DMS53 treated with DMSO at 0.1 percent for 48 hours (cell line): ENCODE data around the gene KCNJ6.
"Not testable (repeated sequence)": the region's sequence is repeated elsewhere in the genome, so short reads cannot be mapped to it uniquely, and the experiment has no call there.

Experiments used
- DNase-seq: peaks from one replicate; lab custom pipeline; 2025; ENCODE audit not compliant: unreplicated experiment; lab: John Stamatoyannopoulos, UW

Gene KCNJ6

DNA sequence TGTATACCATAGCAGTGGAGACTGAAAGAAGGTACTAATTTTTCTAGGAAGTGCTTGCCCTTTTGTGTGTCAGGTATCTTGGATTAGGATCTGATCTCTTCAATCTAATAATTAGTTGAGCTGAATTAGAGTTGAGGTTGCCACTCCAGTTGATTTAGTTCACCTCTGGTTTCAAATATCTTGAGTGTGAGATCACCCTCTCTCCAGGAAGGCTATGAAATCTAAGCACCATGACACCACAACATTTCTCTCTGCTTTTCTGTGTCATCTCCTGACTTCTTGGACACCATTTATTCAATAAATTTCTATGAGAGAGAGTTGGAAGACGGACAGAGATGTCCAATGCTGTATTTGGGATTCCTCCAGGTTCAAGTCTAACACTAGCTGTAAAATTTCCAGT, 336.9 kb downstream of the KCNJ6 start:
- no peak for DNase-seq

DNA sequence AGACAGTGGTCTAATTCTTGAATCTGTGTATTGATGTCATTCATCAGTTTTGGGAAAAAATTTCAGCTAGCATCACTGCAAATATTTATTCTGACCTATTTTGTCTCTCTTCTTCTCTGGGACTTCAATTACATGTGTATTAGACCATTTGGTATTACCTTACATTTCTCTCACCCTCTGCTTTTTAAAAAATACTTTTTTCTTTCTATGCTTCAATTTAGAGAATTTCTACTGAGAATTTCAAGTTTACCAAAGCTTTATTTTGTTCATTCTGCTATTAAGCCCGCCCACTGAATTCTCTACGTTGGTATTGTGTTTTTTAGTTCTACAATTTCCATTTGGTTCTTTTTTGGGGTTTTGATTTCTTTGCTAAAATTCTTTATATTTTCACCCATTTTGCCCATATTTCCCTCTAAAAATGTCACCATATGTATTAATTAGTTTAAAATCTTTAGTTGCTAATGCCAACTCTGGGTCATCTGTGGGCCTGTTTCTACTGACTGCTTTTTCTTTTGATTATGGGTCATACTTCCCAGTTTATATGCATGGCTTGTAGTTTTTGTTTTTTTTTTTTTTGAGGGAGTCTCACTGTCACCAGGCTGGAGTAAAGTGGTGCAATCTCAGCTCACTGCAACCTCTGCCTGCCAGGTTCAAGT, 337.7 kb downstream of the KCNJ6 start:
- no peak for DNase-seq

DNA sequence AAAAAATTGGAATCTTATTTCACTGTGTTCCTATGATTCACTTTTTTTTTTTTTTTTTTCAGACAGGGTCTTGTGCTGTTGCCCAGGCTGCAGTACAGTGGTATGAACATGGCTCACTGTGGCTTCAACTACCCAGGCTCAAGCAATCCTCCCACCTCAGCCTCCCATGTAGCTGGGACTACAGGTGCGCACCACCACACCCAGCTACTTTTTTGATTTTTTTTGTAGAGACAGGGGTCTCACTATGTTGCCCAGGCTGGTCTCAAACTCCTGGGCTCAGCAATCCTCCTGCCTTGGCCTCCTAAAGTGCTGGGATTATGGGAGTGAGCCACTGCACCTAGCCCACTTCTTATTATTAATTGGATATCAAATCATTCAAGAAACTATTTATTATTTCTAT, 339.3 kb downstream of the KCNJ6 start:
- not testable (repeated sequence) for DNase-seq

DNA sequence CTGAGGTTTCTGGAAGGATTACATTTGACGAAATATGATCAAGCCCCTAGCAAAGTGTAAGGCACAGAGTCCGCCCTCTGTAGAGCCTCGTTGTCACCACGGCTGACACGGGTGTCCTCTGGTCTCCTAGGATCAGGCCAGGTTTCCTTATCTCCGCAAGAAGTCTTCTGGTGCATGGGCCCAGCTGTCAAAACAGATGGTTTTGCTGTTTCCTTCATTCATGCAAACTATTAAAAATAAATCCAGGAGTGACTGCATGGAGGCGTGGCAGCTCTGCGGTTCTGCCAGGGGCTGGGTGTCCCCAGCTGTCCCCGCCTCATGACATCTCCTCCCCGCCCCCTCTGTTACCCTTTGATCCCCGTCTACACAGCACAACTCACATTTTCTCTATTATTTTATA, 340.7 kb downstream of the KCNJ6 start:
- DNase-seq, result no peak

DNA sequence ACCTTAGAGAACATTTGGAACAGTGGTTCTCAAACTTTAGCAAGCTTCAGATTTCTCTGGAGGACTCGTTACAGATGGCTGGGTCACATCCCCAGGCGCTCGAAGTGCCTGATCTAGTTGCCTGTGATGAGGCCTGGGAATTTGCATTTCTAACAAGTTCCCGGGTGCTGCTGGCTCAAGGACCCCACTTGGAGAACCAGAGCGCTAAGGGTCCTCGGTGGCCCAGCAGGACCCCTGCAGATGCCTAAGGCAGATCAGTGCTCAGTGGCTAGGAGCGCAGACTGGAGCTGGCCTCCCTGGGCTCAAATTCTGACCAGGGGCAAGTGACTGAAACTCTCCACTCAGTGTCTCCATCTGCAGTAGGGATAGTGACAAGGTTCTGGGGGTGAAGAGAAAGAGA, 341.5 kb downstream of the KCNJ6 start:
- DNase-seq, result no peak

DNA sequence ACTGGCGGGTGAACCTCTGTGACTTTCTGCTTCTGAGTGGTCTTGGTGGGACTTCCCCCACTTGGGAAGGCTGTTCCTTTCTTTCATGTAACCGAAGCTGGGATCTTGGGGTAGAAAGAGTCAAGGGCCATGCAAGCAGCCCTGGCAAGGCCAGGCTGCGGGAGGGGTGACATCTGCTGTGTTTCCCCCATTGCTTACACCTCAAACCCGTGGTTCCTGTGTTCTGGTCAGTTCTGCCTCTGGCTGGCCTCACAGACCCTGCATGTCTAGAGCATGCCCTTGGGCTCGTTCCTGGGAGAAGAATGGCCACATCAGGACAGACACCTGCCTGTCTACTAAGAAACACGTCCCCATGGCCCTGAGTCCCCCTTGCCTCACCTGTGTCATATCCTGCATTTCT, 341.9 kb downstream of the KCNJ6 start:
- DNase-seq, result no peak

DNA sequence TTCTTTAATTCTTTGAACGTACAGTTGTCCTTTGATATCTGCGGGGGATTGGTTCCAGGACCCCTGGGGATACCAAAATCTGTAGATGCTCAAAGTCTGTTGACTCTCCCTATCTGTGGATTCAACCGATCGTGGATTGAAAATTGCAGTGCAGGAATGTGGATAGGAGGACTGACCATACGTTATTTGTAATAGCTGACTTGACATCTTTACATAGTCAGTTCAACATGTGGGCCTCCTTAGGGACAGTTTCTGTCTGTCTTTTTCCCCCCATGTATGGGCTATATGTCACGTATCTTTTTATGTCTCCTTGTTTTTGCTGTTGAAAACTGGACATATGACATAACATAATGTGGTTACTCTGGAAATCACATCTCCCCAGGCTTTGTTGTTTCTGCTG, 344.8 kb downstream of the KCNJ6 start:
- DNase-seq, result no peak

DNA sequence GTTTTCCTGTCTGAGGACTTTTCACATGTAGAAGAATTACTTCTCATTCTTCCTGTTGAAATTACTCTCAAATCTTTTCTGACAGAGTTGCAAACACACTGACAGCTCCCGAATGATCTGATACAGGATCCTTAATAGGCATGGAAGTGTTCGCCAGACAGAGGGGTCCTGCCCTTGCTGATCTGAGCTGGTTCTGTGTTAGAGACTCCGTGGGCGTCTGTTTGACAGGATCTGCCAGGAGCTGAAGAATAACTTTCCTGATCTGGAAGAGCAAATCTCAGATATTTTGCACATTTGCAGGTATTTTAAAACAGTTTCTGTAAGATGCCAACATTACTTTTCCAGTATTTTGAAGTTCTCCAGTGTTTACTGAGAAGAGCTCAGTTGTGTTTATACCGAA, 347.3 kb downstream of the KCNJ6 start:
- no peak for DNase-seq

DNA sequence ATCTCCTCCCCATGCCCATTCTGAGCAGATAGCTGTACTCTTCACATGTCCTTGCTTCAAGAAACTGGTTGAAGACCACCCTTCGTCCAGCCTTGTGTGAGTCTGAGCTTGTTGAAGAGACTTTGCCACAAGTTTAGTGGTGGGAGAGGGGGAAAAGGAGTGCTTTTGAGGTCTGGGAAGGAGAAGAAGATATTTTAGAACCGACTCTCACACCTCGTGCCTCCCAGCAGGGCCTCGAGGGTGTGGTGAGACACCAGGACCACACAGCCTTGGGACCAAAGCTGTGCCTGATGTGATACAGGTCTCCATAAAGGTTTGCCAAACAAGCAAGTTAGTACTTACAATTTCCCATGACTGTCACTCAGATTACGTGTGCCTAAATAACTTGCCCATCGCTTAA, 347.8 kb downstream of the KCNJ6 start:
- no peak for DNase-seq

DNA sequence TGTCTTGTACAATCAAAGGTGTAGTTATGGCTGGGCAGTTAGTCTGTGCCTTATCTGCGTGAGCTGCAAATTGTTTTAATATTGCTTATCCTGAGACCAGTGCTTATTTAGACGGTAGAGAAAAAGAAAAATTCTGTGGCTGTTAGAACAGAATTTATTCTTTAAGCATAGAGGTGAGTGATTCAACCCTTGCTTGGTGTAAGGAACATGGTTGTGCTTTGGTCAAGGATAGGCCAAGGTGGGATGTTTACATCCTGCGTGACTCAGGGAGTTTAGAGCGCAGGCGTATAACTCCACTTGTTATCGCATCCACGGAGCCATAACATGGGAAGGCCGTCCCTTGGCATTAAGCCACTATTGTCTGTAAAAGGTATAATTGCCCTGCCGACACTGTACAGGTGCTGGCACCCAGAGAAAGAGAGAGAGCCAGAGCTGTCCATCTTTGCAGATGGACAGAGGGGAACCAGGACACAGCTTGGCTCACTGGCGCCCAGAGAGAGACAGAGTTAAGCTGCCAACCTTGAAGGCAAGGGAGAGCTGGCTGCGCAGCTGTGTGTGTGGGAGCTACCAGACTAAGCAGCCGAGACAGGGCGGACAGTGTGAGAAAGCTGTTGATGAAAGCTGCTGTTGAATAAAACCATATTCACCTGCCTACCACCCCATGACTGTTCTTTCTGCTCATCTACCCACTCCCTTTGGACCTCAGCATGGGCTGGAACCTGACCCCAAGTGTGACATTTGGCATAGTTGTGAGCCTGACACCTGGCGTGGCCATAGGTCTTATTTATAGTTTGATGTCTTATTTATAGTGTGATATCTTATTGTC, 349.3 kb downstream of the KCNJ6 start:
- no peak for DNase-seq

DNA sequence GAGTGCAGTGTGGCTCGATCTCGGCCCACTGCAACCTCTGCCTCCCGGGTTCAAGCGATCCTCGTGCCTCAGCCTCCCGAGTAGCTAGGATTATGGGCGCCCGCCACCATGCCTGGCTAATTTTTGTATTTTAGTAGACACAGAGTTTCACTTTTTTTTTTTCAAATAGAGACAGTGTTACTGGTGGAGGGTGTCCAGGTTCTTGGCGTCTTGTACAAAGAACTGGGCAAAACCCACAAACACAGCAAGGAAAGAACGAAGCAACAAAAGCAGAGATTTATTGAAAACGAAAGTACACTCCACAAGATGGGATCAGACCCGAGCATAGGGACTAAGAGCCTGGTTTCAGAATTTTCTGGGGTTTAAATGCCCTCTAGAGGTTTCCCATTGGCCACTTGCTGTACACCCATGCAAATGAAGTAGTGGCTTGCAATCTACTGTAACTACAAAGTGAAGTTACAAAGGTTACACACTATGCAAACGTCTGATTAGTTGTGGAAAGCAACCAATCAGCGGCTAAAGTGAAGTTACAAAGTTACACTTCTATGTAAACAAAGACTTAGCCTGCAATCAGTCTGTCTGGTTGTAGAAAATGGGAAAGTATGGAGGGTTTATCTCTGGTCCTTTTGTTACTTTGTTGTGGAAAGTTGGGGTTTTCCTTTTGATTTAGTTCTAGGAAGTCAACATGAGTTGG, 350.6 kb downstream of the KCNJ6 start:
- DNase-seq, result no peak

DNA sequence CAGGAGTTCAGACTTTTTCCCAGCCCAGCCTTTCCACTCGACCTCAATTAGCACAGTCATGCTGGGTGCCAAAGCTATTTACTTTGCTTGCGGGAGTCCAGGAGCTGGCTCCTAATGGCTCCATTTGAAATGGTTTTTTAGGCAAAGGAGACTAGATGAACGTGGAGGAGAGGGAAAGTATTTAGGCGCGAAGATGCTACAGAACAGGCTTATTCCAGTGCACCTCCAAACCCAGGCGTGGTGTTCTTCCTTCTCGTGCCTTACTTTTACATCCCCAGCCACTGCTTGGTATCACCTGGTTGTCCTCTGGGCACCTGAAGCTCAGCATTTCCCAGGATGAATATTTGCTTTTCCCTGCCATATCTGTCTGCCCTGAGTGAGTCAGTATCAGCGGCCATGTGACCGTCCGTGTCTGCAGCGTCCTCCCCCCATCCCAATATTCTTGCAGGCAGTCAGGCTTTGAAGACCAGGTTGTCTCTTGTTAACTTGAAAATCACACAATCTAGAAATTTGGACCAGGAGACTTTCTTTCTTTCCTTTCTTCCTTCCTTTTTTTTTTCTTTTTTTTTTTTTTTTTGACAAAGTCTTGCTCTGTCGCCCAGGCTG, 351.2 kb downstream of the KCNJ6 start:
- DNase-seq, result peak; percentile 35

DNA sequence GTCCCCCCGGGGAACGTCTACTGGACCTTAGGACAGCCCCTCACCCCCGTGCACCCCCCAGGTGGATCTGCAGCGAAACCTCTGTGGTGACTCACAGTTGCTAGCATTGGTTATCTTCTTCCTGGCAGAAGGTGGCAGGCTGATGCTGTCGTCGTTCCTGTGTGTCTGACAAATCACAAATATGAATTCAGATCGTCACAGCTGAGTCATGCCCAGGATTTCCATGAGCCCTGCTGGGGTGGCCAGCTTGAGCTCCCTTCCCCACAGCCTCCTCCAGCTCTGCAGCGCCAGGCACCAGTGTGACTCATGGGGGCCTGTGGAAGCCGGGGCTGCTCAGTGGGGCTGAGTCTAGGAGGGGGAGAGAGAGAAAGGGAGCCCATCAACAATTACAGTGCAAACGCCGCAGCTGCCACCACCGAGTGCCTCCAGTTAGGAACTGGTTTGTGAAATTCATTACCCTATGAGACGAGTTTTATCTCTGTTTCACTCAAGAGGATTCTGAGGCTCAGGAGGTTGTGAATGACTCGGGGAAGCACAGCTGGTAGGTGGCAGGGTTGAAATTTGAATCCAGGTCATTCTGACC, 351.8 kb downstream of the KCNJ6 start:
- DNase-seq, result peak; percentile 74

DNA sequence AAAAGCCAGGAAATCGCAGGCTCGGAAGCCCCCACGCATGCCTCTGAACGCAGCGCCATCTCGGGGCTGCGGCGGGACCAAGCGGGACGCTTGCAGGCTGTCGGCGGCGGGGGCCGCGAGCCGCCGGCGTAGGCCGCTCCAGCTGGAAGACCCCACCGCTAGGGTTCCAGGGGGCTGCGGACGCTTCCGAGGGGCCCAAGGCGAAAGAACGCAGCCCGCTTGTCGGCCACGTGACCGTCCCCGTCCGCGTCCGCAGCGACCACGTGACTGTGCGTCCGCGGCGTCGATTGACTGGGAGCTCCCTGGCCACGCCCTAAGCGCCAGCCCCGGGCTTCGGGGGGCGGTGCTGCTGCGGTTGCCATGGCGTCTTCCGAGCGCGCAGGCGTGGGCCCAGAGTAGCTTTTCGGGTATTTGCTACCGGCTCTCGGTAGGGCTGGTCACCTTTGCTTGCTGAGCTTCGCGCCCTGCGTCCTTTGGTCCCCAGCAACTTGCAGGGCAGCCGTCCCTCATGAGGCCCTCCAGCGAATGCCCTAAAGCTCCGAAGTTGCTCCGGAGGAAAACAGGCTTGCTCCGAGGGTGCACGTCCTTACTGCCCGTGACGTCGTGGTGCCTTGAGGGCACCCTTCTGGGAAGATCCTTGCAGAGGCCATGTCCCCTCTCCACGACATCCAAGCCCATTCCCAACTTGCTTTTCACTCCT, 352.5 kb downstream of the KCNJ6 start:
- peak; percentile 84 for DNase-seq

DNA sequence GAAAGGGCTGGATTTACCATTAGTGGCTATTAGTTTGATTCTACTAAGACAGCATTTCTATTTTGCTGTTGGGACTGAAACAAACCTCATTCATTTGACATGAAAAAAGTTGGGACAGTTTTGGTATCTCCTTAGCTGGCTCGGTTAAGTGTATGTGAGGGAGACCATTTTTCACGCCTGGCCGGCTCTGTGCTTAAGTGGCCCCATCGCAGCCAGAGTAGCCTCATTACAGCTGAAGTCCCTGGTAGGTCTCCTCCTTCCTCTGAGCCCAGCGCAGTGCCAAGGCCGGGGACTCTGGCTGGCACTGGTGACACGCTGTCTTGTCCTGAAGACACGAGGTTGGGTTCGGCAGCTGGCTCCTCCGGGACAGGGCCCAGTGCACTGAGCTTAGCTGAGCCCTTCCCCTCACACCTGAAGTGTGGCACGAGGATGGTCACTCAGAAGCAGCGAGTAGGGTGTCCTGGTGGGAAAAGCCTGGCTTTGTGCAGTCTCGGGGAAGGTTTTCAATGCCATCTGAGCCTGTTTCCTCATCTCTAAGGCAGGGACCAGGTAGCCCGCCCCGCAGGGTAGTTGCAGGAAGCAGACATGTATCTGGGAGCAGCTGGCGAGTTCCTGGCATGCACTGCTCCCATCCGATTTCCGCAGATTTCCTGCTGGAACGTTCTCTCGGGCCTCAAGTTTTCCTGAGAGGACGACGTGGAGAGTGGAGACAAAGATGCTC, 353.2 kb downstream of the KCNJ6 start:
- DNase-seq, result peak; percentile 10

DNA sequence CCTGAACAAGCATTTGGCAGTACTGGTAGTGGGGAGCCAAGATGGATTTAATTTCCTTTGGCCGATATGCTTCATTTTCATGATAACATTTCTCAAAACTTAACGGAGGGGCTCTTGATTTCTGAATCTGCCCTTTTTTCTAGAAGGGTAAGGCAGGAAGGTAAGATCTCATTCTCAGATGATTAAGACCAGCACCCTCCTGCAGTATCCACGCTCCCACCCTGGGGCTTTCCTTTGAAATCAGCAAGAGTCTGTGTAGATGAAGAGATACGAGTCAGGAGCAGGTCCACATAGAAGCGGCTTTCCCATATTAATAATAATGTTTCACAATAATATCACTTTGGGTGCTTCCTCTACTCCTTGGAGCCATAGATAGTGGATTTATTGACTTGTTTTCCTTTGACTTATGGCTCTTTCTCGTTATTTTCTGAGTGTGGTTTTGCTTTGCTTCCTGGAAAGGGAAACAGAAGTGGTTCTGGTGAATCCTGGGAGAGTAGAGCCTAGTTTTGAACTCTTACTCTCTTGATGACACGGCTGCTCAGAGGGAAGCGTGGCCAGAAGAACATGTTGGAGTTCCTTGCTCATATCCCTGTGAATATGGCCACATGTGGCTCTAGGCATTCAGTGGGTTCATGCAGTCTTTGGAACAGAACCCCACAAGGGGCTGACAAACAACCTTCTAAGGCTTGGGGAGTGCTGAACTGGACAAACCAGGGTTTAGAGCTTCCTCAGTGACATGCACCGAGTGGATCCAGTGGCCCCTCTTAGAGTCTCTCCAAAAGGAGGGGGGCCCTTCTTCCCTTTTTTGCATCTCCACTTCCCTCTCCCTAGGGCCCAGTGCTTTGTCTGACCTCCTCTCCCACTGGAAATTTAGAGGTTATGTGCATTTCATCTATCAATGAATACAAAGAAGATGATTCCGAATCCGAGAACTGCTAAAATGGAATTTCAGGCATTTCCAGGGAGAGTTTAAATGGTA, 354.0 kb downstream of the KCNJ6 start:
- DNase-seq, result no peak

DNA sequence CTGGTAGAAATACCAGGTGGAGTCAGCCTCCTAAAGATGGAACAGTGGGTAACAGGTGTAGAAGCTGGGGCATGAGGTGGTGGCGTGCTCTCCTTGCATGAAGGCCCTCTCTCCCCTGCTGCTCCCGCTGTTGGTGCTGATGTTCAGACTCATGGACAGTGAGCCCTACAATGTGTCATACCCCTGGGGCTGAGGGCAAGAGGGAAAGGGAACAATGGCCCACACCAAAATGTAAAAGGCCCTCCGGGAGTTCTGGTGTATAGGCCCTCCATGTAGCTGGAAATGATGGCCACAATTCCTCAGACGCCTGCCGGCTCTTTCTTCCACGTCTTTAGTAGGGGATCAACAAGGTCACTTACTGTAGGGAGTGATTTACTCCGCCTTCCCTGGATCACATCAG, 354.8 kb downstream of the KCNJ6 start:
- no peak for DNase-seq

DNA sequence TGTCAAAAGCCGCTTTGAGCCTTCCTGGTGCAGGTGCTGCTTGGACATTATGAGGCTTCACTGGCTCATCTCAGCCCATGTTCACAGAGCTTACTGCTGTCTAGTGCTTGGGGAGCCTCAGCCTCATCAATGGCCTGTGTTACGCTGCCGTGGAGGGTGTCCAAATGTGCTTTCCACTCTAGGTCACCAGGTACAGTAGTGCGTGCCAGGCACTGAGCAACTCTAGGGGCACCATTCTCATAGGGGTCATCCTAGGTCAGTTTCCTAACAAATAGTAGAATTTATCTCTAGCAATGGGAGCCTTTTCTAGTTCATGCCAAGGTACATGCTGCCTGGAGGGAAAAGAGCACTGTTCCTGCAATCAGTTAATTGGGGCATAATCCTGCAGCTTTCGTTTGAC, 355.9 kb downstream of the KCNJ6 start:
- DNase-seq, result no peak

DNA sequence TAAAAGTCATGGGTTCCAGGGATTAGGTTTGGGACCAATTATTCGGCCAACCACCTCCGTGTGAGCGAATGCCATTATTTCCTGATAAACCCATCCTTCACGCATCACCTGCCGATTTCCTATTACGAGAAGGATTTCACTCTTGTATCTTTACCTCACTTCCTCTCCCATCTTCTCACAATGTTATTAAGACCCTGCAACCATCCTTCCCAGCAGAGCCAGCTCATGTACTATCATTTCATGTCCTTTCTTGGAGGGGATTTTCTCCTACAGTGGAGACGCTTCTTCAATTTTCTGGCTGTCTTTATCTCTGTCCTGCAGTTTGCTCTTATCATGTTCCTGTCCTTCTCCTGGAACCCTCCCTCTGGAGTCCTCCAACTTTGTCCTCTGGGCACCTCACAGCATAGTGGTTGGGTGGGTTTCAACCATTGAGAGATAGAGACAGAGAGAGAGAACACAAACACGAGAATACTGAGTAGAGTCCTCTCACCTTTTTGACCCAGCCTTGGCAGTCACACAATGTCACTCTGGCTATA, 357.5 kb downstream of the KCNJ6 start:
- DNase-seq, result no peak
